Endothelial cell of umbilical vein (primary cell): ENCODE results near the gene CACNA2D1. TPM values are rescaled to one million over a fixed set of nuclear protein-coding genes. Genes with fewer than 3 reads are reported as not detected.

Experiments
- BruUV-seq: library from RNA; stranded (reverse); fragments of 400-500 nt; replicated peaks from 2 replicates; lab custom pipeline; 2021; lab: Mats Ljungman, UMichigan
- CTCF ChIA-PET: fragments of 300-600, 350-600 bp; sonication (Branson Sonifier 250); formaldehyde crosslinking; loops from one replicate; lab custom pipeline; 2021; ENCODE audit warnings: antibody characterized with exemption, inconsistent platforms; lab: Charles Lee
- POLR2A ChIA-PET: fragments of 300-600, 350-600 bp; sonication (Branson Sonifier 250); formaldehyde crosslinking; loops from one replicate; lab custom pipeline; 2021; ENCODE audit warnings: antibody characterized with exemption, inconsistent platforms; lab: Charles Lee
- DNase-seq: peaks from one replicate; pipeline ENCODE4 v3.0.0-alpha.2; 2011; ENCODE audit warnings: low read depth, low spot score
- FAIRE-seq: peaks from 2 replicates; lab custom pipeline; 2011; peaks lifted over from hg19 to GRCh38; lab: Jason Lieb, UNC
- H2AFZ ChIP-seq: 2 replicates; pipeline ENCODE4 v1.6.0; 2012; ENCODE audit warnings: low read depth, low read length, control low read depth, inconsistent platforms
- H3K27ac ChIP-seq: 2 replicates; pipeline ENCODE4 v1.5.1; 2011; ENCODE audit warnings: low read depth, mild to moderate bottlenecking, control low read depth, low read length, moderate library complexity; ENCODE audit not compliant: insufficient read depth
- H3K27me3 ChIP-seq, 2 experiments: 2 replicates each; pipeline versions ENCODE4 v1.6.0 to v1.6.1; 2011; ENCODE audit warnings: low read length in 2 of 2, mixed read lengths in 1 of 2; ENCODE audit not compliant: control insufficient read depth in 2 of 2, insufficient read depth in 2 of 2
- H3K36me3 ChIP-seq, 2 experiments: 2 replicates in 1 of 2; 3 replicates in 1 of 2; pipeline ENCODE4 v1.5.1; 2011; ENCODE audit warnings: low read length in 2 of 2, mild to moderate bottlenecking in 1 of 2, moderate library complexity in 1 of 2; ENCODE audit not compliant: control insufficient read depth in 2 of 2, insufficient read depth in 2 of 2; ENCODE audit errors: extremely low read depth in 1 of 2
- H3K4me1 ChIP-seq: 3 replicates; pipeline ENCODE4 v1.5.1; 2011; ENCODE audit warnings: mild to moderate bottlenecking, low read length; ENCODE audit not compliant: control insufficient read depth, insufficient read depth; ENCODE audit errors: extremely low read depth
- H3K4me2 ChIP-seq: 2 replicates; pipeline ENCODE4 v1.6.1; 2011; ENCODE audit warnings: low read length, control low read depth, mixed read lengths; ENCODE audit not compliant: insufficient read depth
- H3K4me3 ChIP-seq, 3 experiments: fragments of 200-600 bp in 1 of 3; sonication (generic), shearing (Covaris generic) in 1 of 3; replicated peaks in 1 of 3; 2 replicates each; pipeline ENCODE4 v1.5.1; 2011 to 2016; ENCODE audit warnings: control low read depth in 3 of 3, low read length in 3 of 3, mild to moderate bottlenecking in 2 of 3, inconsistent platforms in 1 of 3, low read depth in 1 of 3, moderate library complexity in 1 of 3; ENCODE audit not compliant: insufficient read depth in 1 of 3
- H3K79me2 ChIP-seq: 2 replicates; pipeline ENCODE4 v1.6.0; 2012; ENCODE audit warnings: low read length, inconsistent platforms; ENCODE audit not compliant: control insufficient read depth, insufficient read depth
- H3K9ac ChIP-seq: replicated peaks from 2 replicates; pipeline ENCODE3; 2011; ENCODE audit warnings: low read length, control low read depth; ENCODE audit not compliant: insufficient read depth; ENCODE audit errors: extremely low read depth
- H3K9me1 ChIP-seq: replicated peaks from 3 replicates; pipeline ENCODE4 v1.6.0; 2011; ENCODE audit warnings: mild to moderate bottlenecking, low read length; ENCODE audit not compliant: control insufficient read depth, insufficient read depth; ENCODE audit errors: extremely low read depth
- H3K9me3 ChIP-seq: replicated peaks from 2 replicates; pipeline ENCODE4 v1.5.1; 2012; ENCODE audit warnings: low read length, inconsistent platforms; ENCODE audit not compliant: control insufficient read depth, insufficient read depth
- H4K20me1 ChIP-seq: replicated peaks from 2 replicates; pipeline ENCODE3; 2011; ENCODE audit warnings: mild to moderate bottlenecking, low read length; ENCODE audit not compliant: control insufficient read depth, insufficient read depth; ENCODE audit errors: extremely low read depth
- EZH2 ChIP-seq: IDR thresholded peaks from 2 replicates; pipeline ENCODE4 v1.6.1; 2012; ENCODE audit warnings: borderline replicate concordance, low read depth, mild to moderate bottlenecking, moderate library complexity, low read length, inconsistent platforms; ENCODE audit not compliant: severe bottlenecking
- FOS ChIP-seq: IDR thresholded peaks from 2 replicates; pipeline ENCODE4 v1.6.1; 2011; ENCODE audit warnings: mild to moderate bottlenecking, low read length, moderate library complexity, borderline replicate concordance; ENCODE audit not compliant: insufficient read depth
- GATA2 ChIP-seq: IDR thresholded peaks from 2 replicates; pipeline ENCODE4 v1.7.0; 2011; ENCODE audit warnings: low read depth, mild to moderate bottlenecking, moderate library complexity, mixed read lengths, low read length; ENCODE audit not compliant: insufficient read length, insufficient read depth
- JUN ChIP-seq: IDR thresholded peaks from 2 replicates; pipeline ENCODE4 v1.6.1; 2011; ENCODE audit warnings: borderline replicate concordance, low read depth; ENCODE audit not compliant: insufficient read length, insufficient read depth
- MYC ChIP-seq: IDR thresholded peaks from one replicate; pipeline ENCODE4 v1.6.1; 2011; ENCODE audit warnings: mild to moderate bottlenecking, low read depth, low read length
- POLR2A ChIP-seq: IDR thresholded peaks from 2 replicates; pipeline ENCODE4 v1.6.1; 2012; ENCODE audit warnings: low read depth, mild to moderate bottlenecking, control low read depth, low read length
- POLR2AphosphoS5 ChIP-seq: IDR thresholded peaks from 2 replicates; pipeline ENCODE4 v1.6.1; 2012; ENCODE audit warnings: low read depth, mild to moderate bottlenecking, control low read depth, low read length, moderate library complexity; ENCODE audit not compliant: insufficient read depth
- dilution Hi-C: fragments of 300-500 bp; cut with MboI; formaldehyde crosslinking; loops from one replicate; pipeline ENCODE4 v1.15.0; 2019; ENCODE audit warnings: low sequenced_read_pairs; ENCODE audit not compliant: extremely low pct_ligation_motif_present
- intact Hi-C: fragments of 100-400 bp; cut with micrococcal nuclease; formaldehyde crosslinking; loops from one replicate; pipeline ENCODE4 v1.10.0; 2022
- polyA plus RNA-seq, 4 experiments: library from polyadenylated mRNA; depleted of rRNA in 3 of 4; stranded (reverse) in 3 of 4; unstranded in 1 of 4; fragments of >200 nt; gene quantifications; 2 replicates each; pipeline versions ENCODE4 v1.2.1 to v1.2.3, GENCODE V29; 2011 to 2012; ENCODE audit warnings: missing spikeins in 1 of 4
- total RNA-seq: library from RNA; stranded (reverse); gene quantifications from 2 replicates; pipeline ENCODE4 v1.2.3, GENCODE V29; 2021
- TF ChIP-seq, protein P1 (sequence below): IDR thresholded peaks from 2 replicates; pipeline ENCODE4 v1.6.1; 2011; ENCODE audit not compliant: insufficient read depth, insufficient read length
- TF ChIP-seq, protein P2 (sequence below), 2 donors: IDR thresholded peaks; 1 replicate in 1 of 2; 2 replicates in 1 of 2; pipeline ENCODE4 v1.5.1; 2011; ENCODE audit warnings: low read length in 2 of 2, mild to moderate bottlenecking in 2 of 2, moderate library complexity in 2 of 2, control low read depth in 1 of 2, inconsistent platforms in 1 of 2, low read depth in 1 of 2; ENCODE audit not compliant: insufficient read depth in 1 of 2; ENCODE audit errors: extremely low read depth in 1 of 2

The CACNA2D1 gene
- total and polyA plus RNA-seq, 2 donors (not counting 3 experiments of a cell fraction or from before 2014, with no cell fraction given) = 4.1 to 38.6 TPM

DNA sequence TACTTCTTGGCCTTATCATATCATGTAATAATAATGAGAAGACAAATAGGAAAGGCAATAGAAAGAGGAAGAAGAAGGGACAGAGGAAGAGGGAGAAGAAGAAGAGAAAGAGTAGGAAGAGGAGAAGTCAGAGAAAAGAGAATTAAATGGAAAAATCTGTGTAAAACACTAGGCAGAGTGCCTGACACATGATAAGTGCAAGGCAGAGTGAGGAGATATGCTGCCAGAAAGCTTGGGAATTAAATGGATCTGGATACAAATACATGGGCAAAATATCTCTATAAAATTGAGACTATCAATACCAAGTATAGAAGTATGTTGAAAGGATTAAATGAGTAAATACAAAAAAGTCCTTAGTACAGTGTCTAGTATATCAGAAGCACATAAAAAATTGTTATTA is 124.8 kb downstream of the CACNA2D1 start:
- Histone ChIP-seq H3K9me1 (no peaks in the 10 kb centered on the region), H3K27ac (no peak overlapping the region), H3K4me2 (no peak overlapping the region), H3K9ac (no peak overlapping the region), H2AFZ (no peak overlapping the region), H4K20me1 (no peaks in the 10 kb centered on the region), H3K9me3 (no peaks in the 10 kb centered on the region), H3K4me3 (no peak overlapping the region), H3K4me1 (no peaks in the 10 kb centered on the region), H3K27me3 (no peaks in the 10 kb centered on the region), H3K36me3 (no peaks in the 10 kb centered on the region), H3K79me2 (no peaks in the 10 kb centered on the region)
- intact Hi-C loops = no loop called here
- DNase-seq (no peak), FAIRE-seq (no peak)
- BruUV-seq = no TSS peak
- TF ChIP-seq POLR2A (no peak), GATA2 (no peak), FOS (no peak), POLR2AphosphoS5 (no peak), EZH2 (no peak), JUN (no peak), MYC (no peak)
- TF ChIP-seq, protein P1, sequence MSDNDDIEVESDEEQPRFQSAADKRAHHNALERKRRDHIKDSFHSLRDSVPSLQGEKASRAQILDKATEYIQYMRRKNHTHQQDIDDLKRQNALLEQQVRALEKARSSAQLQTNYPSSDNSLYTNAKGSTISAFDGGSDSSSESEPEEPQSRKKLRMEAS = no peak
- TF ChIP-seq, protein P2, sequence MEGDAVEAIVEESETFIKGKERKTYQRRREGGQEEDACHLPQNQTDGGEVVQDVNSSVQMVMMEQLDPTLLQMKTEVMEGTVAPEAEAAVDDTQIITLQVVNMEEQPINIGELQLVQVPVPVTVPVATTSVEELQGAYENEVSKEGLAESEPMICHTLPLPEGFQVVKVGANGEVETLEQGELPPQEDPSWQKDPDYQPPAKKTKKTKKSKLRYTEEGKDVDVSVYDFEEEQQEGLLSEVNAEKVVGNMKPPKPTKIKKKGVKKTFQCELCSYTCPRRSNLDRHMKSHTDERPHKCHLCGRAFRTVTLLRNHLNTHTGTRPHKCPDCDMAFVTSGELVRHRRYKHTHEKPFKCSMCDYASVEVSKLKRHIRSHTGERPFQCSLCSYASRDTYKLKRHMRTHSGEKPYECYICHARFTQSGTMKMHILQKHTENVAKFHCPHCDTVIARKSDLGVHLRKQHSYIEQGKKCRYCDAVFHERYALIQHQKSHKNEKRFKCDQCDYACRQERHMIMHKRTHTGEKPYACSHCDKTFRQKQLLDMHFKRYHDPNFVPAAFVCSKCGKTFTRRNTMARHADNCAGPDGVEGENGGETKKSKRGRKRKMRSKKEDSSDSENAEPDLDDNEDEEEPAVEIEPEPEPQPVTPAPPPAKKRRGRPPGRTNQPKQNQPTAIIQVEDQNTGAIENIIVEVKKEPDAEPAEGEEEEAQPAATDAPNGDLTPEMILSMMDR (IDR thresholded peaks at IDR 0.05; ENCODE audit: extremely low read depth in 1 of 2, insufficient read depth in 1 of 2, low read depth in 1 of 2, low read length in 2 of 2) = no peak
- dilution Hi-C loops = no loop called here
- POLR2A ChIA-PET = no interaction called here
- CTCF ChIA-PET = interaction anchor here (1.4 kb wide), 1 partner anchor 104 kb away, joined by 4 read pairs; no protein-coding TSS in a partner anchor
